DND-41 (cell line): Measurements from ENCODE around the gene IREB2.

Experiments used
- ATAC-seq: fragments of 200-7000 bp; cut with Tn5 transposase; 3 replicates; pipeline ENCODE4 v1.9.1; 2021; ENCODE audit warnings: low read depth; ENCODE audit not compliant: insufficient read depth
- DNase-seq: peaks from one replicate; pipeline ENCODE4 v3.0.0-alpha.2; 2020
- H2AFZ ChIP-seq: 2 replicates; pipeline ENCODE4 v1.6.0; 2012; ENCODE audit warnings: low read depth, low read length
- H3K27ac ChIP-seq: 2 replicates; pipeline ENCODE4 v1.5.1; 2012; ENCODE audit warnings: low read length, inconsistent platforms
- H3K27me3 ChIP-seq: fragments of 200-600 bp; sonication (generic); 2 replicates; pipeline ENCODE4 v1.6.0; 2012; ENCODE audit warnings: low read length, mild to moderate bottlenecking, inconsistent platforms; ENCODE audit not compliant: insufficient read depth, poor library complexity
- H3K36me3 ChIP-seq: 2 replicates; pipeline ENCODE4 v1.5.1; 2012; ENCODE audit warnings: low read length, inconsistent platforms; ENCODE audit not compliant: insufficient read depth
- H3K4me1 ChIP-seq: 2 replicates; pipeline ENCODE4 v1.5.1; 2012; ENCODE audit warnings: mild to moderate bottlenecking, low read length; ENCODE audit not compliant: insufficient read depth
- H3K4me2 ChIP-seq: 2 replicates; pipeline ENCODE4 v1.6.0; 2012; ENCODE audit warnings: mild to moderate bottlenecking, moderate library complexity, low read length, inconsistent platforms; ENCODE audit not compliant: insufficient read depth
- H3K4me3 ChIP-seq, 2 experiments: fragments of 200-600 bp in 1 of 2; shearing (Covaris generic) in 1 of 2; 2 replicates each; pipeline ENCODE4 v1.5.1; 2012 to 2016; ENCODE audit warnings: inconsistent platforms in 2 of 2, low read length in 2 of 2, mild to moderate bottlenecking in 2 of 2, low read depth in 1 of 2, moderate library complexity in 1 of 2
- H3K79me2 ChIP-seq: 2 replicates; pipeline ENCODE4 v1.6.0; 2012; ENCODE audit warnings: low read length, inconsistent platforms; ENCODE audit not compliant: insufficient read depth
- H3K9ac ChIP-seq: 2 replicates; pipeline ENCODE4 v1.6.0; 2012; ENCODE audit warnings: low read depth, mild to moderate bottlenecking, inconsistent platforms, low read length, moderate library complexity
- H3K9me3 ChIP-seq: 2 replicates; pipeline ENCODE4 v1.5.1; 2012; ENCODE audit warnings: low read length, moderate library complexity, mild to moderate bottlenecking, inconsistent platforms; ENCODE audit not compliant: insufficient read depth, severe bottlenecking
- H4K20me1 ChIP-seq: 2 replicates; pipeline ENCODE4 v1.6.0; 2012; ENCODE audit warnings: low read length; ENCODE audit not compliant: insufficient read depth
- EZH2 ChIP-seq: IDR thresholded peaks from 3 replicates; pipeline ENCODE4 v1.6.1; 2012; ENCODE audit warnings: borderline replicate concordance, low read depth, mild to moderate bottlenecking, moderate library complexity, low read length, inconsistent platforms; ENCODE audit not compliant: severe bottlenecking
- TF ChIP-seq, protein P1 (sequence below): IDR thresholded peaks from 2 replicates; pipeline ENCODE4 v1.5.1; 2012; ENCODE audit warnings: borderline replicate concordance, low read length, moderate library complexity, mild to moderate bottlenecking; ENCODE audit not compliant: poor library complexity, severe bottlenecking; ENCODE audit errors: extremely low read depth

IREB2 gene

GRCh38 chr15:78469031-78469430 is 31.0 kb downstream of the IREB2 start:
- Histone ChIP-seq H4K20me1 (peaks cover 5% of the 10 kb centered on the region; the same call in 1 of the 2 replicates), H3K27ac (no peak overlapping the region), H3K9me3 (no peaks in the 10 kb centered on the region), H2AFZ (no peak overlapping the region), H3K36me3 (peaks cover 86% of the 10 kb centered on the region), H3K4me2 (no peak overlapping the region), H3K27me3 (no peaks in the 10 kb centered on the region), H3K79me2 (peaks cover 6% of the 10 kb centered on the region; the same call in 1 of the 2 replicates), H3K4me1 (no peaks in the 10 kb centered on the region), H3K4me3 (no peak overlapping the region), H3K9ac (no peak overlapping the region)
- DNase-seq (no peak), ATAC-seq (no peak)
- TF ChIP-seq EZH2: no peak
- TF ChIP-seq, protein P1, sequence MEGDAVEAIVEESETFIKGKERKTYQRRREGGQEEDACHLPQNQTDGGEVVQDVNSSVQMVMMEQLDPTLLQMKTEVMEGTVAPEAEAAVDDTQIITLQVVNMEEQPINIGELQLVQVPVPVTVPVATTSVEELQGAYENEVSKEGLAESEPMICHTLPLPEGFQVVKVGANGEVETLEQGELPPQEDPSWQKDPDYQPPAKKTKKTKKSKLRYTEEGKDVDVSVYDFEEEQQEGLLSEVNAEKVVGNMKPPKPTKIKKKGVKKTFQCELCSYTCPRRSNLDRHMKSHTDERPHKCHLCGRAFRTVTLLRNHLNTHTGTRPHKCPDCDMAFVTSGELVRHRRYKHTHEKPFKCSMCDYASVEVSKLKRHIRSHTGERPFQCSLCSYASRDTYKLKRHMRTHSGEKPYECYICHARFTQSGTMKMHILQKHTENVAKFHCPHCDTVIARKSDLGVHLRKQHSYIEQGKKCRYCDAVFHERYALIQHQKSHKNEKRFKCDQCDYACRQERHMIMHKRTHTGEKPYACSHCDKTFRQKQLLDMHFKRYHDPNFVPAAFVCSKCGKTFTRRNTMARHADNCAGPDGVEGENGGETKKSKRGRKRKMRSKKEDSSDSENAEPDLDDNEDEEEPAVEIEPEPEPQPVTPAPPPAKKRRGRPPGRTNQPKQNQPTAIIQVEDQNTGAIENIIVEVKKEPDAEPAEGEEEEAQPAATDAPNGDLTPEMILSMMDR: no peak

DNA sequence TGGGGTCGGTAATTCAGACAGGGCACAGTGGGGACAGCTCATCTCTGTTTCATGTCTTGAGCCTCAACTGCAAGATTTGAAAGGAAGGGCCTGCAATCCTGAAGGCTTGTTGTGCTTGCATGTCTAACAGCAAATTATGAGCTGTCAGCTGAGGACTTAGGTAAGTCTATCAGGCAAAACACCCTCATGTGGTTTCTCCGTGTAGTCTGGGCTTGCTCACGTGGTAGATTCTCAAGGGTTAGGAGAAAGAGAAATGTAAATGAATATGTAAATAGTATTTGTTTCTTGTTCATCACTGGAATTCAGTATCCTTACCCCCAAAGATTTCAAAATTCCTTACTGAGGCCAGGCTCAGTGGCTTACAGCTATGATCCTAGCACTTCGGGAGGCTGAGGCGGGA is 39.3 kb downstream of the IREB2 start:
- DNase-seq: no peak
- no peaks in the 10 kb centered on the region for H3K27me3 ChIP-seq
- H3K9ac ChIP-seq: no peak overlapping the region
- no peaks in the 10 kb centered on the region for H3K79me2 ChIP-seq
- H2AFZ ChIP-seq: no peak overlapping the region
- peaks cover 70% of the 10 kb centered on the region for H3K36me3 ChIP-seq
- H3K4me1 ChIP-seq: no peaks in the 10 kb centered on the region
- no peaks in the 10 kb centered on the region for H3K9me3 ChIP-seq
- no peak overlapping the region for H3K4me2 ChIP-seq
- H3K27ac ChIP-seq: no peak overlapping the region
- H4K20me1 ChIP-seq: no peaks in the 10 kb centered on the region
- no peak overlapping the region for H3K4me3 ChIP-seq
- ATAC-seq: no peak
- TF ChIP-seq EZH2: no peak
- TF ChIP-seq, protein P1: no peak

DNA sequence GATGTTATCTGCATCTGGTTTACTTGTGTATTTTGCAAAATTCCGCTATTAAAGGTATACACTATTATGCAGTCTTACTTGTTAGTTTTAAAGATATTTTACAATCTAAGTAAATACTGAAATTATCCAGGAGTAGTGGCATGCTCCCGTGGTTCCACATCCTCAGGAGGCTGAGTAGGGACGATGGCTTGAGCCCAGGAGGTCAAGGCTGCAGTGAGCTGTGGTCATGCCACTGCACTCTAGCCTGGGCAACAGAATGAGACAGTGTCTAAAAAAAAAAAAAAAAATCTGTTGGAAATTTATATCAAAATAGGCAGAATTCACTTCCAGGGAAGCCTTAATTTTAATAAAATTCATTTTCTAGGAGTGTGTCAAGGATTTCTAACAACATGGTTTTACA is 41.6 kb downstream of the IREB2 start:
- Histone ChIP-seq H4K20me1 (no peaks in the 10 kb centered on the region), H3K9ac (no peak overlapping the region), H3K36me3 (peaks cover 69% of the 10 kb centered on the region), H2AFZ (no peak overlapping the region), H3K79me2 (no peaks in the 10 kb centered on the region), H3K4me3 (no peak overlapping the region), H3K27me3 (no peaks in the 10 kb centered on the region), H3K4me1 (no peaks in the 10 kb centered on the region), H3K9me3 (no peaks in the 10 kb centered on the region), H3K27ac (no peak overlapping the region), H3K4me2 (no peak overlapping the region)
- no peak for ATAC-seq
- no peak for TF ChIP-seq EZH2
- TF ChIP-seq, protein P1: no peak
- DNase-seq: no peak

DNA sequence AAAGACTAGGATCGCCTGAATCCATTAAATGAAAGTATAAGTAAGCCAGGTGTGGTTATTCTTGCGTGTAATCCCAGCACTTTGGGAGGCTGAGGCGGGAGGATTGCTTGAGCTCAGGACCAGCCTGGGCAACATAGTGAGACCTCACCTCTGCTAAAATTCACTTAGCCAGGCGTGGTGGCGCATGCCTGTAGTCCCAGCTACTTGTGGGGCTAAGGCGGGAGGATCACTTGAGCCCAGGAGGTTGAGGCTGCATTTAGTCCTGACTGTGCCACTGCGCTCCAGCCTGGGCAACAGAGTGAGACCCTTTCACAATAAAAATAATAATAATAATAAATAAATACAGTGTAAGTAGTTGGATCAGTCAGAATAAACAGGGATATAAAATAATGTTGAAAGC is 43.9 kb downstream of the IREB2 start:
- H3K4me2 ChIP-seq: no peak overlapping the region
- no peak for ATAC-seq
- DNase-seq: no peak
- H3K4me1 ChIP-seq: no peaks in the 10 kb centered on the region
- H2AFZ ChIP-seq: no peak overlapping the region
- no peak overlapping the region for H3K9ac ChIP-seq
- TF ChIP-seq, protein P1: no peak
- no peaks in the 10 kb centered on the region for H4K20me1 ChIP-seq
- H3K9me3 ChIP-seq: no peaks in the 10 kb centered on the region
- no peak overlapping the region for H3K4me3 ChIP-seq
- no peaks in the 10 kb centered on the region for H3K27me3 ChIP-seq
- H3K27ac ChIP-seq: no peak overlapping the region
- H3K79me2 ChIP-seq: no peaks in the 10 kb centered on the region
- H3K36me3 ChIP-seq: peaks cover 76% of the 10 kb centered on the region
